DMS153 treated with DMSO at 0.1 percent for 48 hours (cell line): ENCODE measurements around the gene EN1.

Experiments
- DNase-seq: peaks from one replicate; lab custom pipeline; 2025; ENCODE audit not compliant: unreplicated experiment; lab: John Stamatoyannopoulos, UW

Gene EN1

GRCh38 chr2:118846953-118847761, at the start of gene EN1:
EN1 (minus strand) TSS chr2:118847648; CDS start chr2:118847167, 481 bp downstream.
- DNase-seq = no peak

GRCh38 chr2:118893100-118893499, 45.7 kb upstream of the EN1 start:
- DNase-seq = no peak

DNA sequence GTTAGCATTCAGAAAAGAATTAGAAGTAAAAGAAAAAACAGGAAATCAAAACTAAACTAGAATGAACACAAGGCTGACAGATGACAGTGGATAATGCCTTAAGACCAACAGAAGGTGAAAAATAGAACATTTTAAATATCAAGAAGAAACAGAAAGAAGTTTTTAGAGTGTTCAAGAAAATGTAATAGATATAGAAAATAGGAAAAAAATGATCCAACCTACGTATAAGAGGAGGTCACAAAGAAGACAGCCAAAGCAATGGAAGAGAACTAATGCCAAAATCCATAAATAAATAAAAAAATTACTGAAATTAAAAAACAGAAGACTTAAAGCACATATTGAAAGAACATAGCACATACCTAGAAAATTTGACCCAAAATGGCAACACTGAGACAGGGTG, 42.5 kb upstream of the EN1 start:
- no peak for DNase-seq

GRCh38 chr2:118883792-118884191, 36.3 kb upstream of the EN1 start:
- no peak for DNase-seq

- peak; percentile 10 for DNase-seq
These were observed 35.4 kb upstream of the EN1 start for GRCh38 chr2:118882693-118883336.

- DNase-seq = peak; percentile 44
These were observed 34.2 kb upstream of the EN1 start for GRCh38 chr2:118881490-118882129.

GRCh38 chr2:118880501-118880900, 33.1 kb upstream of the EN1 start:
- DNase-seq = no peak

DNA sequence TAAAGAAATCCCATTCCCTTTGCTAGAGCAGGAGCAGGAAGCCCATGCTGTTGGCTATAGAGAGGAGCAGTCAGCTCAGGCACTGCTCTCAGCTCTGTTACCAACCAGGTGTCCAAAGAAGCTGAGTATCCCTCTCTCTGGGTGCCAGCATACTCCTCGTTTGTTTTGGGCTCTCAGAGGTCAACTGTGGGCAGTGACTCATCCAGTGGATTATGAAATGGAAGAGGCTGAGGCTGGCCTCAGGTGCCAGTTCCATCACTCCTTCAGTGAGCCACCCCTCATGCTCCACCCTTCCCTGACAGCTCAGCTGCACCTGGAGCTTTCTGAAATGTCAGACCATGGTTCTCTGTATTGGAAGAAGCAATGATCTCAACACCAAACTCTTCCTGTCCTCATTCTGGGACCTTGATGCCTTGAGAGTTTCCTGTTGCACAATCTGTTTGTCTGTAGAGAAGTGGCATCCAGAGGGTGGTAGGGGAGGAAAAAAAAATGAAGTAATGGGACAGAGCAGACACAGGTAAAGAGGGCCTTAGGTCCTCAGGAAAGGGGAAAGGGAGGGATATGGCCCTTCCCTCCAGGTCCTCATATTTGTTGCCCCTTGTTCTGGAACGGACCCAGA, 31.2 kb upstream of the EN1 start:
- DNase-seq = no peak

DNA sequence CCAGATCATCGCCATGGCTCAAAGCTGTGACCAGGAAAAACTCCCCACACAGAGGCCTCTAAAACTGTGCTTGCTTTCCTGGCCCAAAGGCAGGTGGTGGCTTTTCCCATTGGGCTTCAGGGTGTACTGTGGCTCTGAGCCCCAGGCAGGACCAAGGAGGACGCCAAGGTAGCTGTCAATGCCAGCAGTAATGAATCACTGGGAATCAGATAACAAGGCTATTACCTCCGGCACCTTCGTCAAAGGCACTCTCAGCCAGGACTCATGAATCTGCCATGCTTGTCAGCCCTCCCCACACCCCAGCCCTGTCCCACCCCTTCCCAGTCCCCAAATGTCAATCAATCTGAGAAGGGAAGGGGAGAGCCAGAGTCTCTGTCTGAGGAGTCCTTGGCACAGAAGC, 27.9 kb upstream of the EN1 start:
- no peak for DNase-seq

- no peak for DNase-seq
These were observed 26.9 kb upstream of the EN1 start for GRCh38 chr2:118874324-118874723.

DNA sequence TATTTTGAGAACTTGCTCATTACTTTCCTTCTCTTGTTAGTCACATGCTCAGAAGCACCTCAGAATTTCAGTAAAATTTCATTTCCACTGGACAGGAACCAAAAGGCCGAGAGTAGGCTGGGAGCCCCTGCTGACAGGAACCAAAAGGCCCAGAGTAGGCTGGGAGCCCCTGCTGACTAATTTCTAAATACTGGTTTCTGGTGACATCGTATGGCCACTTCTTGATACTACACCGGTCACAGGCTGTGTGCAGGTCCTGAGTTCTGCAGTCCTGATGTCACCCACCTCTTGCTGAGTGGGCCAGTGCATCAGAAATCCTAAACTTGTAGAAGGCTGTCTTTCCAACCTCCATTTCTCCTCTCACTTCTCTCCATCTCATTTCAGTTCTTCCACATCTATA, 17.7 kb upstream of the EN1 start:
- DNase-seq = peak; percentile 9

GRCh38 chr2:118864207-118864606, 16.8 kb upstream of the EN1 start:
- DNase-seq = no peak

- DNase-seq = no peak
These were observed 14.3 kb upstream of the EN1 start for GRCh38 chr2:118861731-118862130.

GRCh38 chr2:118861242-118861641, 13.8 kb upstream of the EN1 start:
- DNase-seq = no peak

DNA sequence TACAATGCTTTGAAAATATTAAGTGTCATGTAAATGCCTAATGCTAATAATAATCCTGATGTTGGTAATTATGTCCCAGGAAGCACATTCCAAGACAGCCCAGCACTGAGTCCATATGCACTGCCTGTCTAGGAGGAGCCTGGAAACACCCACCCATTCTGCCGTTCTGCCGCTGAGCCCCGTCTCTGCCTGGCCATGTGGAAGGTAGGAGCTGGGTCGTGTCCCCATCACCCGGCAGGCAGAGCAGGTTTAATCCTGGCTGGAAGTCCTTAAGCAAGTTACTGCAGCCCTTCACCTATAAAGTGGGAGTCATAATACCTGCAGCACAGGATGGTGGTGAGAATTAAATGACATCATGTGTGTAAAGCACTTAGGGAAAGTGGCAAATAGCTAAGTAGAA, 13.1 kb upstream of the EN1 start:
- no peak for DNase-seq

GRCh38 chr2:118859157-118859770, 11.8 kb upstream of the EN1 start:
- no peak for DNase-seq

DNA sequence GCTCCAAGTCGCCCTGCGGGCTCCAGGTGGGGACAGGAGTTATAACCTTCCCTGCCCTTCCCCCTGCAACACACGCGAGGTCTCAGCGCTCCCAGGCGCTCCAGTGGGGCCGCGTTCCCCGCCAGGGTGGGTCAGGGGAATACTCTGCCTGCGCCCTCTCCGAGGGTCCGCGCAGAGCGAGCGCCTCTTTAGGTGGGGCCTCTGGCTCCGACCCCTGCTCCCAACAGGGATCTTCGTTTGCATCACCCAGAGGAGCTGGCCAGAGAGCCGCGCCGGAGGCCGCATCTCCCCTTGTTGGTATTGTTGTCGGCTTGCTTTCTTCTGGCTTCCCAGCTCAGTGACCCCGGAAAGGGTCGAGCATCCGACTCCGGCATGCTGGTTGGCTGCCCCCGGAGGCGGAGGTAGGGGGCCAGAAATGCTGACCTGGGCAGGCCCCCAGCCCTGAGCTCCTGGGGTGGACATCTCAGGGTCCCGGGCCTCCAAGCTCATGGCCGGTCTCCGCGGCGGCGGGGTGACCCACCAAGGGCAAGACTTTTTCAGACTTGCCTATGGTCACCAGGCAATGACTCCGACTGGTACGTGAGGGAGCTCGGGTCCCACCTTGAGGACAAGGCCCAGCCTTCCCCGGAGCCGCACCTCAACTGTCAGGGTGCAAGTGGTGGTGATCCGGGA, 11.2 kb upstream of the EN1 start:
- DNase-seq = no peak

DNA sequence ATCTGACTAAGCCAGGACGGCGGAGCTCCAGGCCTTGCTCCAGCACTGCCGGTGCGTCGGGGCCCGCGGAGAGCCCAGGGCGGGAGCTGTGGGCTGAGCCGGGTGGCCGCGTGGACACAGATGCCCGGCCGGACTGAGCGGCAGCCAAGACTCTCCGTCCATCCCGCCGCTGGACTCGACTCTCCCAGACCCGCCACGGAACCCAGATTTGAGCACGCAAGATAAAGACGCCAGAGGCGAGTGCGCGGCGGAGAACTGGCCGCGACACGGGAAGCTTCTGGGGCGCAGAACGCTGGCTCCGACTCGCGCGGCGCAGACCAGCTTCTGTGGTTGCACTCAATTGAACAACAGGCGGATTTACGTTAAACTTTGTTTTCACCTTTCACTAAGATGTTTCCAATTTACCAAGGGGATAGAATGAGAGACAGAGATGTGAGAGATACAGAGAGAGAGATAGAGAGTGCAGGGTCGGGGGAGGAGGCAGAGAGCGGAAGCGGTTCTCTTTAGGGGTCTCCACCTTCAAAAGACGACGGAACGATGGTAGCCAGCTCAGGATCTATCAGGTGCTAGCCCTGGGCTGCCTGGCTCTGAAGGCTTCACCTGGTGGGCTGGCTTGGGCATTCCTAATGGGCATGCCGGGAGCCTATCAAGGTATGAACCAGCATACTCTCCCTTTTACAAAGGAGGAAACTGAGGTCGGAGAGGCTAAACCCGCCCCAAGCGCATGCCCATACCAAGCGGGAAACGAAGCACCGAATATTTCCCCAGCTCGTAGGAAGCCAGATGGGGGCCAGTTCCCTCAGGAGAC, 10.4 kb upstream of the EN1 start:
- DNase-seq = no peak

DNA sequence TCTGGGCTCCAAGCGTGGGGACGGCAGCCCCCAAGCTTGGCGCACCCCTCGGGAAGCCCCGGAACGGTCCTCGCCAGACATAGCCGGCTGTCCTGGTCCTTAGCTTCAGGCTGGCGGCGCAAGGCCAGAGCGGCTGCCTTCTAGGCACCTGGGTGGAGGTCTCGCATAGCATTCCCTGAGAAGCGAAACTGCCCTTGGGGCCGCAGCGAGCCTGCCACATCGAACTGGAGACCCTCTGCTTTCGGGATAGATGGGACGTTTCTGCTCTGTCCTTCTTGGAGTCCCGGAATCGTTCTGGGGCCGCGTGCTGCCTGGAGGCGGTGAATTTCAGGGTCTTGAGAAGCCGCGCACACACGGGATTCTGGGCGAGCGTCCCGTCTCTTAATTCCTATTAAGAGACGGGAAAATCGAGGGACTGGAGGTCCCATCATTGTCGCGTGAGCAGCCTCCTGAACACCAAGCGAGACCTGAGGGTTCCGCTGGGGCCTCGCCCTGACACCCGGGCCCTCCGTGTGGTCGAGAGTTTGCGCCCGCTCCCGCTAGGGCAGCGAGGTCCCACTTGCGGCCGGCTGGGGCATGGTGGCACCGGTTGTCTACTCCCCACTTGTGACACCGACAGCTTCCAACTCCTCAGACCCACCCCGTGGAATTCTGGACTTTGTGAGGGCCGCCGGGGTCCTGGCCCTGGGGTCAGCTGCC, 9.7 kb upstream of the EN1 start:
- DNase-seq = no peak
